ENCODE measurements around the gene LYRM9.

DNA sequence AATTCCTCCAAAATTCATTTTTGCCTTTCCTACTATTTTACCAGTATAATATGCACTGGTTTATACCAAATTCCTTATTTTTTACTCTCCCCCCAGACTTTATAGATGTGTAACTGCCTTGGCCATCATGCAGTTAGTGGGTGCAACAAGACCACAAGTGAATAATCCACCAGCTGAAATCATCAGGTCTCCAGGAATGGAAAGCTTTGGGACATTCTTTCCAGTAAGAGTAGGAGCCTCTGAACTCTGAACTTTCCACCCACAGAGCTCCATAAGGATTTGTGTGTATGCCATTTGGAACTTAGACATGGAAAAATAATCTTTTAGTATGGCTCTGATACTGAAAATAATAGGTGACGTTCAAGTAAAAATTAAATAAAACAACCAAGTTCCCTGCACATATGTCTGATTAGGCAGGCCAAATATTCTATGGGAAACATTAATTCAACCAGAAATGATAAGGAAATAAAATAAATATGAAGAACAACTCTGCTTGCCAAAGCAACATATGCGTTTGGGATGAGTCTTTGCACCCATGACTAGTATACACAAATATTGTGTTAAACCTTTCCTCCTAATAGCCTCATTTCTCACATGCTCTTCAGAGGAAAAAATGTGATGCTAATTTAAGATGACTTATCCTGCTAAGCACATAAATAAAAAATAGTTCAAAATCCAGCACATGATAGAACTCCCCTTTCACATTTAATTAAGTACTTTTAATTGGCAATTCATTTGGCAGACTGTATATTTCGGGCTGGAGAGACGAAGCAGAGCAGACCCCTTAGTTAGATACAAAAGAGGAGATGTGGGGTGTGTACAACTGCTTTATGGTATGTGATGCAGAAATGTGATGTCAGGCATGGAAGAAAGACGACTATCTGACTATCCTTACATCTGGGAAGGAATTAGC, 11.6 kb upstream of the LYRM9 start:
- TF ChIP-seq EP300 (IDR thresholded peaks at IDR 0.05; ENCODE audit: borderline replicate concordance in 1 of 2, control insufficient read depth in 1 of 2, low read depth in 2 of 2, low read length in 2 of 2) = no peak
- no peak for TF ChIP-seq EZH2 (IDR thresholded peaks at IDR 0.05; ENCODE audit: borderline replicate concordance, control insufficient read depth, low read depth, low read length)

Measured in GM12878 (cell line).